Osteoblast (primary cell): ENCODE measurements around the gene AJAP1. TPM values are rescaled to one million over a fixed set of nuclear protein-coding genes. Genes with fewer than 3 reads are reported as not detected.

ENCODE experiments used
- DNase-seq: peaks from one replicate; pipeline ENCODE4 v3.0.0; 2011; ENCODE audit warnings: low spot score, mixed read lengths; ENCODE audit not compliant: insufficient read length; ENCODE audit errors: missing footprints
- H2AFZ ChIP-seq: 2 replicates; pipeline ENCODE4 v1.6.0; 2011; ENCODE audit warnings: mild to moderate bottlenecking, low read length
- H3K27ac ChIP-seq: 2 replicates; pipeline ENCODE4 v1.5.1; 2011; ENCODE audit warnings: mild to moderate bottlenecking, low read depth, low read length, moderate library complexity
- H3K27me3 ChIP-seq: 2 replicates; pipeline ENCODE4 v1.6.0; 2012; ENCODE audit warnings: mild to moderate bottlenecking, control low read depth, inconsistent platforms, low read length, moderate library complexity; ENCODE audit not compliant: insufficient read depth
- H3K36me3 ChIP-seq: 2 replicates; pipeline ENCODE4 v1.5.1; 2011; ENCODE audit warnings: mild to moderate bottlenecking, low read length, control low read depth, moderate library complexity; ENCODE audit not compliant: insufficient read depth
- H3K4me1 ChIP-seq: 2 replicates; pipeline ENCODE4 v1.5.1; 2011; ENCODE audit warnings: mild to moderate bottlenecking, low read length, control low read depth, moderate library complexity; ENCODE audit not compliant: insufficient read depth
- H3K4me2 ChIP-seq: 2 replicates; pipeline ENCODE4 v1.6.0; 2011; ENCODE audit warnings: mild to moderate bottlenecking, low read length; ENCODE audit not compliant: insufficient read depth
- H3K4me3 ChIP-seq: fragments of 200-600 bp; sonication (generic); 3 replicates; pipeline ENCODE4 v1.5.1; 2012; ENCODE audit warnings: mild to moderate bottlenecking, low read length, inconsistent platforms; ENCODE audit not compliant: insufficient read depth
- H3K79me2 ChIP-seq: 2 replicates; pipeline ENCODE4 v1.6.0; 2012; ENCODE audit warnings: mild to moderate bottlenecking, low read length, control low read depth, inconsistent platforms; ENCODE audit not compliant: insufficient read depth
- H3K9me3 ChIP-seq: 2 replicates; pipeline ENCODE4 v1.5.1; 2011; ENCODE audit warnings: low read depth, low read length, control low read depth
- H4K20me1 ChIP-seq: 2 replicates; pipeline ENCODE4 v1.6.0; 2012; ENCODE audit warnings: mild to moderate bottlenecking, low read length, control low read depth; ENCODE audit not compliant: insufficient read depth
- CTCF ChIP-seq: IDR thresholded peaks from 2 replicates; pipeline ENCODE4 v1.5.1; 2011; ENCODE audit warnings: mild to moderate bottlenecking, low read depth, low read length, moderate library complexity; ENCODE audit errors: extremely low read depth
- total RNA-seq: library from RNA; depleted of rRNA; stranded (reverse); fragments of >200 nt; gene quantifications from 2 replicates; pipeline ENCODE4 v1.2.3, GENCODE V29; 2012

Gene AJAP1
- total RNA-seq, 1 donor = 1.1 TPM

GRCh38 chr1:4741876-4742423 is 87.5 kb downstream of the AJAP1 start:
- no peaks in the 10 kb centered on the region for H3K27me3 ChIP-seq
- no peaks in the 10 kb centered on the region for H4K20me1 ChIP-seq
- H2AFZ ChIP-seq = no peak overlapping the region
- peak; percentile 71 for DNase-seq
- H3K27ac ChIP-seq = no peak overlapping the region
- no peak overlapping the region for H3K4me2 ChIP-seq
- H3K4me3 ChIP-seq = no peak overlapping the region
- H3K9me3 ChIP-seq = no peaks in the 10 kb centered on the region
- no peaks in the 10 kb centered on the region for H3K79me2 ChIP-seq
- no peaks in the 10 kb centered on the region for H3K4me1 ChIP-seq
- H3K36me3 ChIP-seq = no peaks in the 10 kb centered on the region
- TF ChIP-seq CTCF = no peak

DNA sequence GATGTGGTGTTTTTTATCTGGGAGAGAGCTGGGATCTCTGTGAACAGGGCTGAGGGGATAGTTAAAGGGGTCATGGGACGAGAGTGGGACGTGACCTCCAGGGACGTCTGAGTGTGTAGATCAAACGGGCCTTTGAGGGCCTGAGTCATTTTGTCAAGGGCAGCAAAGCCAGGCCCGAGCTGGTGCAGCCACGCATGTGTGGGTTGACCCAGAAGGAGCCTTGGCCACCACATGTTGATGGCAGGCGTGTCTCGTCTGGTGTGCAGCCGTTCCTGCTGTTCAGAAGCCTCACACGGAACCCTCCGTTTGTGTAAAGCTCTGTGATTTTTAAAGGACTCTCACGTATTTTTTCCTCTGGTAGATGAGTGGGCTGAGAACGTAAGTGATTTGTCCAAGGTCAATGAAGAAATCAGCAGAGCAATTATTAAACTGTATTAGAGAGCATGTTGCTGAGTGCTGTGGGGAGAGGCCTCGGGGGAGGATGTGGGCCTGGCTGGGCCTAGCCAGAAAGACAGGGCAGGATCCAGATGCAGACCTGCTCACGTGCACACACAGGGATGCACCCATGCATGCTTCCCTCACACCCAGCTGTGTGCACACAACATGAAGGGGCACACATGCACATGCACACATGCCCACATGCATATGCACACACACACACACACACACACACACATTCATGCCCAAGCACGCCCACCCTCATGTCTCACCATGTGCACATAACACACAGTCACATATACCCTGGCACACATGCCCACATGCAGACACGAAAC is 89.8 kb downstream of the AJAP1 start:
- H3K27ac ChIP-seq = no peak overlapping the region
- no peaks in the 10 kb centered on the region for H3K9me3 ChIP-seq
- no peaks in the 10 kb centered on the region for H3K36me3 ChIP-seq
- peak; percentile 75 for DNase-seq
- H3K4me1 ChIP-seq = no peaks in the 10 kb centered on the region
- H3K4me3 ChIP-seq = no peak overlapping the region
- H2AFZ ChIP-seq = no peak overlapping the region
- no peaks in the 10 kb centered on the region for H3K79me2 ChIP-seq
- no peak for TF ChIP-seq CTCF
- H3K27me3 ChIP-seq = no peaks in the 10 kb centered on the region
- H4K20me1 ChIP-seq = no peaks in the 10 kb centered on the region
- H3K4me2 ChIP-seq = no peak overlapping the region

DNA sequence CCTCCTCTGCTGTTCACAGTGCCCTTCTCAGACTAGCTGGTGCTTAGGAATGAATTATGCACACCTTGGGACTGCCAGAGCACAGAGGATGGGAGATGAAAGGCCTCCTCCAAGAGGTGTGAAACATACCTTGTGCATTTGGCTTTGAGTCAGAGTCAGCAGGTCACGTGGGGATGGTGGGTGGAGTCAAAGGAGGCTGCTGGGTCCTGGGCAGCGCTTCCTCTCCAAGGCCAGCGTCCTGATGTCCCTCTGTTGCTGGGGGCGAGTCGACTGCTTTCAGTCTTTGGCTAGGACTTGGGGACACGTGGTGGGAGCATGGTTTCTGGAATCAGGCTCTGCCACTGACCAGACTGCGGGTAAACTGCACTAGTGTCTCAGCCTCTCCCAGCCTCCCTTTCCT is 91.2 kb downstream of the AJAP1 start:
- no peaks in the 10 kb centered on the region for H3K4me1 ChIP-seq

More for the DNA sequence above, 91.2 kb downstream of the AJAP1 start:
- Histone ChIP-seq H3K27me3 (no peaks in the 10 kb centered on the region), H3K4me3 (no peak overlapping the region), H3K9me3 (no peaks in the 10 kb centered on the region), H2AFZ (no peak overlapping the region), H3K79me2 (no peaks in the 10 kb centered on the region), H3K36me3 (no peaks in the 10 kb centered on the region), H4K20me1 (no peaks in the 10 kb centered on the region), H3K27ac (no peak overlapping the region), H3K4me2 (no peak overlapping the region)
- no peak for TF ChIP-seq CTCF
- no peak for DNase-seq
